ENCODE measurements around the gene TLK1. TPM values are rescaled to one million over a fixed set of nuclear protein-coding genes. Genes with fewer than 3 reads are reported as not detected.

The TLK1 gene
- polyA plus RNA-seq, 1 donor from 2014 or later, result 33.1 TPM

- no peaks in the 10 kb centered on the region for H4K20me1 ChIP-seq (ENCODE audit: insufficient read depth)
- H3K36me3 ChIP-seq (ENCODE audit: insufficient read depth, low read length), result no peaks in the 10 kb centered on the region
- no peaks in the 10 kb centered on the region for H3K27me3 ChIP-seq (ENCODE audit: insufficient read depth, low read depth, low read length)
- no peaks in the 10 kb centered on the region for H3F3A ChIP-seq (ENCODE audit: insufficient read depth, low read length, poor library complexity, severe bottlenecking)
- H3K4me2 ChIP-seq (ENCODE audit: low read length), result no peak overlapping the region
- H3K27ac ChIP-seq (ENCODE audit: low read length), result no peak overlapping the region
- peak overlapping the region; percentile 33 for H2AFZ ChIP-seq (ENCODE audit: low read depth, low read length)
- no peaks in the 10 kb centered on the region for H3K79me2 ChIP-seq (replicated peaks; ENCODE audit: insufficient read depth, low read length)
- H3K9me3 ChIP-seq (ENCODE audit: low read length), result no peaks in the 10 kb centered on the region
- peak overlapping the region; percentile 41 for H3K4me3 ChIP-seq (ENCODE audit: low read length)
- H3K9ac ChIP-seq (ENCODE audit: low read length), result no peak overlapping the region
- TF ChIP-seq EP300 (conservative IDR thresholded peaks at IDR 0.05; ENCODE audit: poor library complexity, severe bottlenecking) (no peak), SMC3 (conservative IDR thresholded peaks at IDR 0.05; ENCODE audit: poor library complexity) (no peak), CTCF (IDR thresholded peaks at IDR 0.05; ENCODE audit: poor library complexity, severe bottlenecking) (no peak), EZH2 (IDR thresholded peaks at IDR 0.05; ENCODE audit: borderline replicate concordance, insufficient read depth, low read length, poor library complexity, severe bottlenecking) (no peak), POLR2AphosphoS5 (IDR thresholded peaks at IDR 0.05) (no peak), RAD21 (conservative IDR thresholded peaks at IDR 0.05) (no peak), MXI1 (conservative IDR thresholded peaks at IDR 0.05; ENCODE audit: poor library complexity, severe bottlenecking) (no peak), TAF1 (IDR thresholded peaks at IDR 0.05; ENCODE audit: low read depth) (no peak), REST (IDR thresholded peaks at IDR 0.05; ENCODE audit: borderline replicate concordance) (no peak)
- H3K9me2 ChIP-seq (ENCODE audit: insufficient read depth, low read length), result no peaks in the 10 kb centered on the region
Observed at GRCh38 chr2:170973225-170973491, 187.5 kb downstream of the TLK1 start.

- no peak for TF ChIP-seq EZH2 (IDR thresholded peaks at IDR 0.05; ENCODE audit: borderline replicate concordance, insufficient read depth, low read length, poor library complexity, severe bottlenecking)
- TF ChIP-seq EP300 (conservative IDR thresholded peaks at IDR 0.05; ENCODE audit: poor library complexity, severe bottlenecking), result no peak
- no peak for TF ChIP-seq CTCF (IDR thresholded peaks at IDR 0.05; ENCODE audit: poor library complexity, severe bottlenecking)
- TF ChIP-seq REST (IDR thresholded peaks at IDR 0.05; ENCODE audit: borderline replicate concordance), result no peak
- TF ChIP-seq TAF1 (IDR thresholded peaks at IDR 0.05; ENCODE audit: low read depth), result no peak
- TF ChIP-seq MXI1 (conservative IDR thresholded peaks at IDR 0.05; ENCODE audit: poor library complexity, severe bottlenecking), result no peak
- TF ChIP-seq POLR2AphosphoS5 (IDR thresholded peaks at IDR 0.05), result no peak
- no peak for TF ChIP-seq SMC3 (conservative IDR thresholded peaks at IDR 0.05; ENCODE audit: poor library complexity)
- no peak for TF ChIP-seq RAD21 (conservative IDR thresholded peaks at IDR 0.05)
- H3K27me3 ChIP-seq (ENCODE audit: insufficient read depth, low read depth, low read length), result no peaks in the 10 kb centered on the region
- H2AFZ ChIP-seq (ENCODE audit: low read depth, low read length), result no peak overlapping the region
- no peaks in the 10 kb centered on the region for H3F3A ChIP-seq (ENCODE audit: insufficient read depth, low read length, poor library complexity, severe bottlenecking)
- no peak overlapping the region for H3K27ac ChIP-seq (ENCODE audit: low read length)
- no peak overlapping the region for H3K9ac ChIP-seq (ENCODE audit: low read length)
- no peak overlapping the region for H3K4me2 ChIP-seq (ENCODE audit: low read length)
- no peaks in the 10 kb centered on the region for H3K79me2 ChIP-seq (replicated peaks; ENCODE audit: insufficient read depth, low read length)
- no peaks in the 10 kb centered on the region for H3K9me3 ChIP-seq (ENCODE audit: low read length)
- H3K36me3 ChIP-seq (ENCODE audit: insufficient read depth, low read length), result no peaks in the 10 kb centered on the region
- H3K4me3 ChIP-seq (ENCODE audit: low read length), result peak overlapping the region; percentile 41
- H4K20me1 ChIP-seq (ENCODE audit: insufficient read depth), result no peaks in the 10 kb centered on the region
- no peaks in the 10 kb centered on the region for H3K9me2 ChIP-seq (ENCODE audit: insufficient read depth, low read length)
Observed at GRCh38 chr2:170972296-170973224, 188.1 kb downstream of the TLK1 start.

All from neural cell (in vitro differentiated cells).